GM19240 (cell line): ENCODE data around the gene EHD3.

Source experiments
- DNase-seq: peaks from one replicate; pipeline ENCODE4 v3.0.0; 2011; ENCODE audit warnings: low spot score; ENCODE audit not compliant: insufficient read length

The EHD3 gene

DNA sequence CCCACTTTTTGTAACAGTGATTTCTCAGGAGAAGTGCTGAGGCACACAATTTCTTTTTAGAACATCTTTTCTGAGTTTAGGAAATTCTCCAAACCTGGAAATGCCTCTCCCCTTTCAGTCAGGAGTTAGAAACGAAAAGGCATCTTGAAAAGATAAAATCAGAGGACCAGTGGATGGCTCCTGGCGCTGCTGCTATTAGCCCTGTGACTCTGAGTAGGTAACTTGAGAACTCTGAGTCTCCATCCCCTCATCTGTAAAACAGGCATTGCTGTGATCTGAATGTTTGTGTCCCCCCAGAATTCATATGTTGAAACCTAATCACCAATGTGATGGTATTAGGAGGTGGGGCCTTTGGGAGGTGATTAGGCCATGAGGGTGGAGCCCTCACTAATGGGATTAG lies 50.2 kb downstream of the EHD3 start:
- DNase-seq, result no peak

DNA sequence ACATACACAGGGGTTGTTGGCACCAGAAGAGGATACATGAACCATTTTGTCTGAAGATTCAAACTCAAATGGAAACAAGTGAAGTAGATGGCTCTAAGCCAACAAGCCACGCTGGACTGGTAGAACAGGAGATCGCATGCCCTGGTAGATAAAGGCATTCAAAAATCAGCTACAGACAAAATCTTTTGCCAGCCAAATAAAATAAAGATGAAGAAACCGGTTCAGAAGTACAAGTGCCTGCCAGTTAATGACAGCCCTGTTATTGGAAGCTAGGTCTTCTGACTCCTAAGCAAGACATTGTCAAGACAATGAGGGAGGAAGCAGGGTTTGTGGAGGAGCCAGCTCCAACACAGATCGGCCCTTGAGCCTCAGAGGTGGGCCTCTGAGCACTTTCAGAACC lies 52.3 kb downstream of the EHD3 start:
- DNase-seq, result no peak

DNA sequence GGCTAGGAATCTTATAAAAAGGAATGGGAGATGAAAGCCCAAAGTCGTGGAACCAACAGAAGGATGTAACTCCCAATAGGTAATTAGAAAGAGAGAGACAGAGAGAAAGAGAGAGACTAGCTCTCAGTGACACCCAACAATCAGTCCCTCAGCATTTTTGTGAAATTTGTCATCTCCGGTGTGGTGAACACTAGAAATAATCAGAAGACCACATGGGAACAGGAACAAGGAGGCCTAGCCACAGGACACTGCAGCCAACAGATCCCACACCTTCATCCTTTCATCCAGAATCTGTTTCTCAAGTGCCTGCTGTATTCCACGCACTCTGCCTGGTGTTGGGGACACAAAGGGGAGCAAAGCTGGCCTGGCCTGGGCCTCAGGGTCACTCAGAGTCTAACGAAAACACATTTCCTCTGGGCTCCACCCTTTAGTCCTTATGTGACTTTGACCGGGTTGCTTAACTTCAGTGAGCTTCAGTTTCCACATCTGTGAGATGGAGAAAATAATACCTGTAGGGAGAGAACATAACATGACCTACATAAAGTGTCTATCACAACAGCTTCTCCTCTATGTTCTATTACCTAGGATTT lies 53.1 kb downstream of the EHD3 start:
- DNase-seq, result no peak

DNA sequence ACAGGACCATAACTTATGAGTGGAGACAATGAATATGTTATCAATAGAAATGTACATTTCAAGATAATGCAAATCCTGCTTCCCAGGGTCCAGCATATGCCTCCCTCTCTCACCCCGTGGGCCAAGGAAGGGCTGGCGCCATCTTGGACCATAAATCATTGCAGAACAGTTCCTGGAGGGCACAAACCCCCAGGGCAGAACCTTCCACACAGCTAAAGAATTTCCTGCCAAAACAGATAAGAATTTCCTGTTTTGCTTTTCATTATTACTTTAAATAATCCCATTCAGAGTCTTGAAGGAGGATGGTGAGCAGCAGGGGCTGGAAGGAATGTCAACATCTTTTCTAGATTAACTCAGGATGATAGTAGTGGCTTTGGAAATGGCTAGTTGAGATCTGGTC lies 53.7 kb downstream of the EHD3 start:
- DNase-seq, result no peak

DNA sequence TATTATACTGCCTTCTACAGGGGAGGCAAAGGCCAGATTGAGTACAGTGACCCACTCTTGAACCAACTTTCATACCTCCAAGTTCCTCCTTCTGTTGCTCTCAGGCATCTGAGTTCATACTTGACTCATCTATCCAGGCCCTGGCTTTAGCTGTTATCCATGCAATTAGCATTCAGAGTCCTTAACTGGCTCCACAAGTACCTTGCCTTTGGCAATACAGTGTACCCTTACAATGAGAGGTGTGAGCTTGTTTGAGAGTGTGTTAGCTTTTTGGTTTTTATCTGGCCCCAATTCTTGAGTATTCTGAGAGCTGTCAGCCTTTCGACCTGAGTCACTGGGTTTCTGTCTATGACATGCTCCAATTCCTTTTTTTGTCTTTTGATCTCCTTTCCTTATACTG lies 60.2 kb downstream of the EHD3 start:
- no peak for DNase-seq

DNA sequence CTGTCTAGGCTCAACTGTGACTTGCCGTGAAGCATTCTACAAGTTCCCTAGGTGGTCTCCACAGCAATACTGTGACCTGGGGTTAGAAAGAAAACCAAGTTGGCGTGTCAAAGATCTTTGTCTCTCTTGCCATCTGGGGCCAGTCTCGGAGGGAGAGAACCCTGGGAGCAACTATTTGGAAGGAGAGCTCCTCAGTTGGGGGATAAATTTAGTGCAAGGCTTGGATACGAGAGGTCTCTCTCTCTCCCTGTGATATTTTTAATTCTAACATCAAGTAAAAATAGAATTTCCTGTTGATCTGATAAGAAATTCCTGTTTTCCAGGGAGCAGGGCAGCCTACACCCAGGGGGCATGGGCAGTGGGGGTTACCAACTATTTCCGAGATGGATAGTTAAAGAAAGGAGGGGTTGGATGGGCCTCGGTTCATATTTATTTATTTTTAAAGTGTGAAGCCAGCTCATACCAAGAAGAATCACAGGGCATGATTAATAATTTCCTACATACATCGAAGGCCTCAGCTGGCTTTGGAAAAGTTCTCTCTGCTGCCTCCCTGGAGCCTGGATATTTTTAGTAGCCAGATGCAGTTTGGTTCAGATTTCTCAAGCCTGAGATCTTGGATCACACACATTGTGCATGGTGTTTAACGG lies 62.8 kb downstream of the EHD3 start:
- DNase-seq, result no peak

DNA sequence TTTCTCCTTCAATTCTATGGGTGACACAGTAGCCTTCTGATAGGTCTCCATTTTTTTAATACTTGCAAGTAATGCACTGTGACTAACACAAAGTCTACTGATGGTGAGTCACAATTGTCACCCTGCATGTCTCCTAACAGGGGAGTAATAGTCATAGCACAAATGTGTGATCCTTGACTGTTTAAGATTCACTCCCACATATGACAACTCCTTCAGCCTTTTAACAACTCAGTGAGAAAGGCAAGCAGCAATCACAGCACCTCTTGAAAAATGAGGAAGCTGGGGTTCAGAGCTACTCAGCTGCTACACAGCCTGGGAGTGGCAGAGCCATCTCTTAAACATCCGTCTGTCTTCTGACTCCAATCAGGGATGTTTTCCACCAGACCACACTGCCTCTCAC lies 63.8 kb downstream of the EHD3 start:
- no peak for DNase-seq

DNA sequence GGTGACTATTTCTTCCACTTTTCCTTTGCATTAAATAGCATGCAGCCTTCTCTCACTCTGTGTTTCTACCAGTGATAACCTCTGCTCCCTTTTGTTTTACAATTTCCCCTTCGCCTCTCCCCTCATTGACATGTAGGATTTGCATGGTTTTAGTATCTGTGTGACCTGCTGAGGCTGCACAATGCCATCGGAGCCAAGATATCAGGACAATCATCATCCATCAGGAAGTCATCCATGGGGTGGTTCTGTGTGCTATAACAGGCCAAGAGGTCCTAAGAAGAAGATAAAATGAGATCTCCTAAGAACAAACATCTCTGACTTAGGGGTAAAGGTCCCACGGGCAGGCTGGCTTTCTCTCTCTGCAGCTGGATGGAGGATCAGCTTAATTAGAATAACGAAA lies 65.6 kb downstream of the EHD3 start:
- no peak for DNase-seq

DNA sequence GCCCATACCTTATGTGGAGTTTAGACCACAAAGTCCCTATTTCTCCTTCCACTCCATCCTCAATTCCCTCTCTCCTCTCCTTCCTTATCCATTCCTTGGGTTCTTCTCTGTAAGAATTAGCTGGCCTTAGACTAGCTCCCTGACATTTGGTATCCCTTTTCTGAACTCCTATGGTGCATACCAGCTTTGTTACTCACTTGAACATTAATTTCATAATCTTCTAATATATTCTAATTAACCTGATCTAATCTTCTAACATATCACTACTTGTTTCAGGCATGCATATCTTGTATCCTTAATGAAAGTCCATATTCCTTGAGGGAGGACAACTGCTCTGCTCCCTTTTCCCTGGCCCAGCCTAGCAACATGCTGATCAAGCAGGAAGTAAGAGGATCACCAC lies 66.4 kb downstream of the EHD3 start:
- no peak for DNase-seq

DNA sequence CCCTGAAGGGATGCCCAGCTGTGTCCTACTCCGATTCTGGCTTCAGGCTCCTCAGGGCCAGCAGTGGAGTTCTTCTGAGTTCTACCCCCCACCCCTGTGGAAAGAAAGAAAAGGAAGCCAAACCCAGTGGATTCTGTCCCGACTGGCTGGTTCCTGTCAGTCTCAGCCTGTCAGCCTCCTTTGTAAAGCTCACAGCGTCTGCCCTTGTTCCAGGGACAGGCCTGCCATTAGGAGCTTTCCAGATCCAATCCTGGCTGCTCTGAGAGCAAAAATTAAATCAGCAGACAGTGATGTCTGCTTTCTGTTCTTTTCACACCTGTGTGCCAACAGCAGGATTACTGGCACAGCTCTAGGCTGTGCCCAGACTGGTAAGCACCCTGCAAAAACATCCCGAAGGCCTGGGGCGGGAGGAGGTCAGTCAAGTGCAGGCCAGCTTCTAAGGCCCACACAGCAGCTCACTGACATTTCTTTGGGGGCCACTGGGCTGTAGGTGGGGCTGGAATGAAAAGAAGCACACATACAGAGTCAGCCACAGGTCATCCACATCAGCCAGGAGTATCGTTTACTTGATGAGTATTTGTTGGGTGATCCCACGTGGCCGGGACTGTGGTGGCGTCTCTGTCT lies 69.1 kb downstream of the EHD3 start:
- DNase-seq, result no peak

DNA sequence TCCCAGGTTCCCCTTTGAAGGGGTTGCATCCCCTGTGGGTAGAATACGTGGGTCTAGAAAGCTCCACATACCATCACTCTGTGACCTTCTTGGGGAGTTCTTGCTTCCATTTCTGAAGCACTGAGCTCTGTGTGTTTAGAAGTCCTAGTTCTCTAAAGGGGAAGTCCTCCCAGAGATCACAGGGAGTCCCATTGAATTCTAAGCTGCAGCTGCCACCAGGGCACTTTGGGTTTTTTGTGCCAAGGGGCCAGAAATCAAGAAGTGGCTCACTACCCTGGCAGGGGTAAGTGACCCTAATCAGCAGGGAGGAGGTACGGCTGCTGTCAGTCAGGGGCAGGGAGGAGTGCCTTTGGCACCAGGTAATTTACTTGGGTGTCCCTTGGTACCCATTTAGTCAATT lies 70.9 kb downstream of the EHD3 start:
- no peak for DNase-seq

DNA sequence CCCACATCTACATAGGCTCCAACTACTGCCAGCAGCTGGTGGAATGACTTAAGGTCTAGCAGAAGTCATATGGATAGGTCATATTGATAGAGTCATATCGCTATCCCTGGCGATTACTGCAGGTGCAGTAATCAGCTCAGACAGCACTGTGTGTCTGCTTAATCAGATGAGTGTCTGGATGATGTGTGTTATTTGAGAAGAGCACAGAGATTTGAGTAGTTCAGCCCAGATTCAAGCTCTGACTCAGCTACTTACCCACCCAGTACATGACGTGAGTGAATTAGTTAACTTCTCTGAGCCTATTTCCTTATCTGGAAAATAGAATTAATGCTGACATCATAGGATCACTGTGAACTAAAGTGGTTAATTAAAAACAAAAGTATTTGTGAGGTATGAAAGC lies 78.9 kb downstream of the EHD3 start:
- DNase-seq, result no peak

DNA sequence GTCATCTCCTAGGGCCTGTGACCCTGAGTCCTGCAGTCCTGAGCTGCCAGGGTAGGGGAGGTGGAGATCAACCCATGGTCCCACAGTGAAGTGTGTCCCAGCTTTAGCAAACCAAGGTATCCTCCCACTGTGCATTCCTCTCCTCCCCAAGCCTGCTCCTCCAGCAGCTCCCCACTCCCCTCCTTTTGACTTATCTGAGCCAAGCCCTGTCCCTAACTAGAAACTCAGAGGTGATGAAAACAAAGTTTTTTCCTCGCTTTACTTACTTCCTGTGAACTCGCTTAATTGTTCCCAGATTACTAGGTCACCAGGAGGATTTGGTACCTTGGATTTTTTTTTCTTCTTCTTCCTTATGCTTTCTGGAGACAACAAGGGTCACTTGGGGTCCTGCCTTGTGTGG lies 80.8 kb downstream of the EHD3 start:
- no peak for DNase-seq

DNA sequence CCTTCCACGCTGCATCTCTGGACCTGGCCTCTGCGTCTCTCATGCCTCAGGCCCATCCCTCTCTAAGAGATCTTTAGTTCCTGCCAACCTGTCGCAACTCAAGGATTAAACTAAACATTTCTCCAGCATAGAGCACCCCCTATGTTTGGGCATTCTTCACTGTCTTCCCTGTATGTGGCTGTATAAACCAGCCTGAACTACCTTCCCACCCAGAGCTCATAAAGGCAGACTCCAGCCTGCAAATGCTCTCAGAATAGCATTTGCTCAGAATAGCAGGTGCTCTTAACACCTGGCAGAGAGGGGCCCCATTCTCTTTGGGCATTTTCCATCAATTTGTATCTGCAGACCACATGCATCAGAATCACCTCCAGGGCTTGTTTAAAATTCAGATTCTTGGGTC lies 83.4 kb downstream of the EHD3 start:
- no peak for DNase-seq

DNA sequence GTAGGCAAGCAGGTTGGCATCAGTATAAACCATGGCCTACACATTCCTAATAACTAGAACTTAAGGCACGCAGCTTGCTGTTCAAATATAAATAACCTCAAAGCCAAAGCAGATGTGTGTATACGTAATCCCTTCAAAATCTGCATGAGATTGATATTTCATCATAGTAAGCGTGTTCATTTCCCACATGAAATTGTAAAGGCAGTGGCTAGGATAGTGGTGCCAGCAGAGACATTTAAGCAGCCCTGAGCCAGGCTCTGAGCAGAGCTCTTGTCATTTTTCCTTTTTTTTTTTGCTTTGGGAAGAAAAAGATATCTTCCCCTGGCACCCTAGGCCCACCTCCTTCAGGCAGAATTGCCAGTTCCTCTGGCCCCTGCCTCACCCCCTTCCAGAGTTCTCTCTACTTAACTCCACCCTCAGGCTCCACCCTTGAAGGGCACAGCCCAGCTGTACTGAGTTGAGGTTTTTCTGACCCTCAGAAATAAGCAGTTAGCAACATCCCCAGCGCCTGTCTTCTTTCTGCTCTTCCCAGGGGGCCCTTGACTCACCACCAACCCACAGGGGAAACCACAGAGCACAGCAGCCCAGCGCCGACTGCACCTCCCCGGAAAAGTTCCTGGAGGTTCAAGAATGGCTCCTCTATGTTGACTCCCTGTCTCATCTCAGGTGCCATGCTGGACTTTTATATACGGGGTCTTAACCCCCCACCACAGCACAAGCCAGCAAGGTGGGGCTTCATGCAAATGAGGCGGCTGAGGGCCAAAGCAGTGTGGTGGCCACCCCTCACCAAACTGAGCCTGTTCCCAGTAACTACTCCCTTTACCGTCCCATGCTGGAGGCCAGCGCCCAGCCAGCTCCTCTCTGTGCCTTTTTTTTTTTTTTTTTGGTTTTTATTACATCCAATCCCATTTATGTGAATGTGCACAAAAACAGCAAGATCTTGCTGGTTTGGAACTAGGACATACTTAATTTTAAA lies 84.7 kb downstream of the EHD3 start:
- DNase-seq, result no peak
